Activated gamma-delta T cell treated with Interleukin-2 at 50 U/mL for 16 hours (primary cell): ENCODE results near the gene CACNA1G.

Experiments
- DNase-seq: peaks from one replicate; pipeline ENCODE4 v3.0.0-alpha.2; 2020

The CACNA1G gene

DNA sequence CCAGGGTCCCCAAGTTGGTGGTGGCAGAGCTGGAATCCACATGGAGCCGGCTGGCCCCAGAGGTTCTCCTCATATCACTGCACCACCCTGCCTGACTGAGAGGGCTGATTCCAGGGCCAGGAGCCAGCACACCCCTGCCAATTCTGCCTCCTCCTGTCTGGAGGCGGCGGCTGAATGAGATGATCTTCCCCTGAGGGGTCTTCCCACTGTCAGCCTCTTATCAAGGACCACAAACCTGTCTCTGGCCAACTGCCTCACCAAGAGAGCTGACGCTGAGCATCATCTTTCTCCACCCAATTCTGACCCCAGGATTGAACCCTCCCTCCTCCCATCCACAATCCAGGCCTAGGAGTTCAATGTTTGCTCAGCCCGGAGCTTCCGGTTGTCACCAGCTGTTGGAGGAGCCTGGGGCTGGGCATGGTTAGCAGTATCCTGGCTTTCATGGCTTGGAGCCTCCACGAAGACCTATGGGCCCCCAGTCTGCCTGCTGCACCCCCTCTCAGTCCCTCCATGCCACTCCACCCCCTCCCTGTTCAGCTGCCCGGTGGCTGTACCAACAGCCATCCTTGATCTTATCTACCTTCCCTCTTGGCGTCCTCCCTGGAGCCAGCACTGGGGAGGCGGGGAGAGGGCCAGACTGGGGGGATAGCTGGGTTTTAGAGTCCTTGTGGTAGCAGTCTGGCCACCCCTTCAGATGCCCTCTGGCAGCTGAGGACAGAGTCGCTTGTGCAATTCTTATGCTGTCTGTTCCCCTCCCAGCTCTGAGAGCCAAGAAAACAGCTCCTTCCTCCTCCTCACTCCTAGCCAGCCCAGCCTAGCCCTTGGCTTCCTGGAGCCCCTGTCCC, 99.7 kb downstream of the CACNA1G start:
- DNase-seq = no peak

DNA sequence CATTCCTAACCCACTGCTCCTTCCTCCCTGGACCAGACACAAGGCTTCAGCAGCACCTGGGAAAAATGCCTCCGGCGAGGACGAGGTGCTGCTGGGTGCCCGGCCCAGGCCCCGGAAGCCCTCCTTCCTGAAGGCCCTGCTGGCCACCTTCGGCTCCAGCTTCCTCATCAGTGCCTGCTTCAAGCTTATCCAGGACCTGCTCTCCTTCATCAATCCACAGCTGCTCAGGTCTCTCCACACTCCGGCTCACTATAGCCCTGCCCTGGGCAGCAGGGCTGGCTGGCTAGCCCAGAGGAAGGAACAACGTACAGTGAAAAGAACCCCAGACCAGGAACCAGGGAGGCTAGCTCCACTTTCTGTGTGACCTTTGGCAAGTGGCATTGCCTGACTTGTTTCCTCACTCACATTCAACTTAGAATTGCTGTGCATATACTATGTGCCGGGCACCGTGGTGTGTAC, 100.4 kb downstream of the CACNA1G start:
- no peak for DNase-seq

DNA sequence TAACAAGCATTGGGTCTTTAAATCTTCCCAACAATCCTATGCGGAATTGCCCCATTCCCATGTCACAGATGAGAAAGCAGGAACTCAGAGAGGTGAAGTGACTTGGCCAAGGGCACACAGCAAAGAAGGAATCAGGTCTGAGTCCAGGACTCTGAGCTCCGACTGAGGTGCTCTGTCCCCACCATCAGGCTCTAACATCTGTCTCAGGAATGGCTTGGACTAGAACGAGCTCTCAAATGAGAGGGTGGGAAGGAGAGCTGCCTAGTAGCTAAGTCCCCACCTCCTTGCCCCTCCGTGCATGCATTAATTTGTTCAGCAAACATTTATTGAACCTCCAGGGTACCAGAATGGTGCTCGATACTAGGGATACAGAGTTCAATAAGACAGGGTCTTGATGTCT, 100.8 kb downstream of the CACNA1G start:
- no peak for DNase-seq

DNA sequence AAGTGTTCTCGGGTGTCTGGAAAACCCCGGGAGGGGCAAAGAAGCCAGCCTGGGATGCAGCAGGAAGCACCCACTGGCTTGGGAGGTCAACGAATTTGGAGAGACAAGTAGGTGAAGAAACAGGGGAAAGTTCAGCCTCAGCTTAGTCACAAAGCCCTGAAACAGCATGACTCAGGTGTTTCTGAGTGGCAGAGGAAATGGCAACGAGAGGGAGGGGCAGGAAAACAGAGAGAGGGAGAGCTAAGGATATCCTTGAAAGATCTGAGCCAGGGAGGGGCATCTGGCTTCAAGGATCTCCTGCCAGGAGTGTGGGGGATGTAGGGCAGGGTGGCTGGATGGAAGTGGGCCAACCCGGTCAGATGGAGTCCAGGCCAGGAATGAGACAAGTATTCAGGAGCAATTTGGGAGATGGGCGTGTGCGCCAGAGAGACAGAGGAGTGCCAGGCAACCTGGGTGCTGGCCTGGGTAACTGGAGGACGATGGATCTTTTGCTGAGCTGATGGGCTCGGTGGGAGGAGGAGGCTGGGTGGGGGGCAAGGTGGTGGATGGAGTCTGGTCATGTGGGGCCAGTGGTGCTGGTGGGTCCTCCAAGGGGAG, 101.4 kb downstream of the CACNA1G start:
- DNase-seq = no peak

DNA sequence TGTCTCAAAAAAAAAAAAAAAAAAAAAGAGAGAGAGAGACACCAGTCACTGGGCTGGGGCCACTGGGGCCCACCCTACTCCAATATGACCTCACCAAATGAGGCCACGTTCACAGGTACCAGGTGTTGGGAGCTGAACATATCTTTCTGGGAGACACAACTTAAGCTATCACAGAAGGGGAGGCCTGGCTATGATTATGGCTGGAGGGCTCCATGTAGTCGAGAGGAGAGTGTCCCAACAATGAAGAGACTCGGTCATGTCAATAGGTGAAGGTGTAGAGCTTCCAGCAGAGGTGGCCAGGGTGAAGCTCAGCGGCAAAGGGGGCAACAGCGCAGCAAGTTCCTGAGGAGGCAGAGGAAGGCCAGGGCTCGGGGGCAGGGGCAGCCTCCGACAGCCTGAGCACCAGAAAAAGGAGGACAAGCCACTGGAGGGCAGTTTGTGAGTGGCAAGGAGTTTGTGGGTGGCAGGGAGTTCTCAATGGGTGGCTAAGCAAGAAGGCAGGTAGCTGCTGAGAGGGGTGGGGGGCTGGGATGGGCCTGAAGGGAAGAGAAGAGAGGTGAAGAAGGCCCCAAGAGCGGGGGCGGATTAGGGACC, 102.2 kb downstream of the CACNA1G start:
- no peak for DNase-seq

GRCh38 chr17:50663812-50664374, 103.4 kb downstream of the CACNA1G start:
- DNase-seq = no peak

DNA sequence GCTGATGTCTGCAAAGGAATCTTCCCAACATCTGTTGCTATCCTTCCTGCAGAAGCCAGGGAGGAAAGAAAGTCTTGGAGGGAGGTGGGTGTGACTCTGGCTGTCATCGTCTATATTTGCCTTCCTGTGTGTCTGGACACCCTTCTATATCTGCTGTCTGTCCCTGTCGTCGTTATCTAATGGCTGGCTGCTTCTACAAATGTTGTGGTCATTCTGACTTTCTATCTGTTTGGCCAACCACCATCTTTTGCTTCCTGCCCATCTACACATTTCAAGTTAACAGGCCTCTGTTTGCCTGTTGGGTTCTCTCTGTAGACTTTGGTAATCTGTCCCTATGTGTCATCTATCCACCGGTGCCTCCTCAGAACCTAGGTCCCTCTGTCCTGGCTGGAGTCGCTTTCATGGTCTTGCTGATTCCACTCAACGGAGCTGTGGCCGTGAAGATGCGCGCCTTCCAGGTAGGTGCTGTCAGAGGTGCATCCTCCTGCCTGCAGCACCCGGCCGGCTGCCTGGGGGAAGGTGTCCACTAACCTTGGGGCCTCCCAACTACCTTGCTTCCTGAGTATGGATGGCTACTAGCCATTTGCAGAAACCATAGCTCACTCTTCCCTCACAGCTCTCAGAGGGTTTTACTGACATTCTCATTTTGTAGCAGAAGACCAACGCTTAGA, 104.4 kb downstream of the CACNA1G start:
- no peak for DNase-seq

- DNase-seq = no peak
Measured at GRCh38 chr17:50665838-50666237, 105.3 kb downstream of the CACNA1G start.

DNA sequence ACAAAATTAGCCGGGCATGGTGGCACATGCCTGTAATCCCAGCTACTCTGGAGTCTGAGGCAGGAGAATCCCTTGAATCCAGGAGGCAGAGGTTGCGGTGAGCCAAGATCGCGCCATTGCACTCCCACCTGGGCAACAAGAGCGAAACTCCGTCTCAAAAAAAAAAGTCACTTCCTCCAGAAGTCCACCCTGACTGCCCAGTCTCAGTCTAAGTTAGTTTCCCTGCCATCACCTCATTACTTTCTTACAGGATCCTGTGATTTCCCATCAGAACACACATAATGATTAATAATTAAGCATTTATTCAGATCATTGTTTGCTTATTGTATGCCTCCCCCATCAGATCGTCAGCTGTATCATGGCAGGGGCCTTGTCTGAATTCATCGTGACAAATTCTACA, 105.8 kb downstream of the CACNA1G start:
- no peak for DNase-seq

DNA sequence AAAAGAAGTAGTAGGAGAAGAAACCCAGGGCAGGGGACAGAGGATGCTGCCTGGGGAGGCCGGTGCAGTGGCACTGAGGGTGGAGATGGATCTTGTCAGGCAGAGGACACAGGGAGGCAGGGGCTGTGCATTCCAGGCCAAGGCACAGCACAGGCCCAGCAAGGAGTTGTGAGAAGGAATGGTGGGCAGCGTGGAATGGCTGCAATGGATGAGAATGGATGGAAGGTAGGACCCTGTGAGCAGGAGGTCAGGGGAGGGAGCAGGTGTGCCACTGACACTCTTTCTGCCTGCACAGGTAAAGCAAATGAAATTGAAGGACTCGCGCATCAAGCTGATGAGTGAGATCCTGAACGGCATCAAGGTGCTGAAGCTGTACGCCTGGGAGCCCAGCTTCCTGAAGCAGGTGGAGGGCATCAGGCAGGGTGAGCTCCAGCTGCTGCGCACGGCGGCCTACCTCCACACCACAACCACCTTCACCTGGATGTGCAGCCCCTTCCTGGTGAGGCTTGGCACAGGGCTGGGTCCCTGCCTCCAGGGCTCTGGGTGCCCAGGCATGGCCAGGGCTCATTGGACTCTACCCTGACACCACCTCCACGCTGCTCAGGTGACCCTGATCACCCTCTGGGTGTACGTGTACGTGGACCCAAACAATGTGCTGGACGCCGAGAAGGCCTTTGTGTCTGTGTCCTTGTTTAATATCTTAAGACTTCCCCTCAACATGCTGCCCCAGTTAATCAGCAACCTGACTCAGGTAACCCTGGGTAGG, 106.9 kb downstream of the CACNA1G start:
- DNase-seq = no peak

DNA sequence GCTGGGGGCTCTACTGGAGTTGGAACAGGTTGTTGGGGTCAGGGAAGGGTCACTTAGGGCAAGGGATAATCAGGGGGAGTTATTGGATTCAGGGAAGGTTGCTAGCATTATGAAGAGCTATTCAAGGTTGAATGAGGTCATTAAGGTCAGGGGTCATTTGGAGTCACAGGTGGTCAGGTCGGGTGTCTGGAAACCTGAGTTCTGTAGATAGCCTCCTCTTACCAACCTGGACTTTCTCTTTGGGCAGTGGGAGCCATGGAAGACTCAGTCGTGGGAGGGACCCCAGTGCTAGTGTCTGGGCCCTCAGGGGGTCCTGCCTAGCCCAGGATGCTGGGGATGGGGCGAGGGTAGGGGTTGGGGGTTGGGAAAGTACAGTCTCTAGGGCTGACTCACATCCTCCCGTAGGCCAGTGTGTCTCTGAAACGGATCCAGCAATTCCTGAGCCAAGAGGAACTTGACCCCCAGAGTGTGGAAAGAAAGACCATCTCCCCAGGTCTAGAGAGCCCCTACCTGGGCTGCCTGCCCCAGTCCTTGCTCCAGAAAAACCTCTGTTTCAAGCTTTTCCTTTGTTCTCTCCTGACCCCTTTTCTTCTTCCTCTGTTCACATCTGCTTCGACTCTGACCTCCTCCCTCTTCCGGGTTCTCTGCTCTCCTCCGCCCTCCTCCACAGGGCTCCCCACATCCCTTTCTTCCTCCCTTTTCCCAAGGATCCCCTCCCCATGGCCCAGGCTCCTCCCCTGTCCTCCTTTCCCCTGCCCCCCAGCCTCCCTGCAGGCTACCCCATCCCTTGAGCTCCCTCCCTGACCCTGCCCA, 107.7 kb downstream of the CACNA1G start:
- DNase-seq = no peak

DNA sequence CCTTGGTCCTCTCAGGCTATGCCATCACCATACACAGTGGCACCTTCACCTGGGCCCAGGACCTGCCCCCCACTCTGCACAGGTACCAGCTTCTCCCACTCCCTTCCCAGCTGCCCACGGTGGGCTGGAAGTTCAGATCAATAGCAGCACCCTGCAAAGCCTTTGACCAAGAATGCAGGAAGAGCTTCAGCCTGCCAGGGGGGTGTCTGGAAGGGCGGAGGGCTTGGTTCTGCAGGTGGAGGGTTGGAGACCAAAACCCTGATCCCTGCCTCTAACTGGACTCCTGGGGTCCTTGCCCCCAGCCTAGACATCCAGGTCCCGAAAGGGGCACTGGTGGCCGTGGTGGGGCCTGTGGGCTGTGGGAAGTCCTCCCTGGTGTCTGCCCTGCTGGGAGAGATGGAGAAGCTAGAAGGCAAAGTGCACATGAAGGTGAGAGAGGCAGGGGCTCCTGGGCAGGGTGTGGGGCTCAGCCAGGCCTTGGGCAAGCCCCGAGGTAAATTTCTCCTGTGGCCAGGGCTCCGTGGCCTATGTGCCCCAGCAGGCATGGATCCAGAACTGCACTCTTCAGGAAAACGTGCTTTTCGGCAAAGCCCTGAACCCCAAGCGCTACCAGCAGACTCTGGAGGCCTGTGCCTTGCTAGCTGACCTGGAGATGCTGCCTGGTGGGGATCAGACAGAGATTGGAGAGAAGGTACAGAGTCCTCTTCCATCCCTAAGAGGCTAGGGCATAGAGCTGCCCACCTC, 108.5 kb downstream of the CACNA1G start:
- no peak for DNase-seq

GRCh38 chr17:50672071-50672470, 111.6 kb downstream of the CACNA1G start:
- DNase-seq = no peak

DNA sequence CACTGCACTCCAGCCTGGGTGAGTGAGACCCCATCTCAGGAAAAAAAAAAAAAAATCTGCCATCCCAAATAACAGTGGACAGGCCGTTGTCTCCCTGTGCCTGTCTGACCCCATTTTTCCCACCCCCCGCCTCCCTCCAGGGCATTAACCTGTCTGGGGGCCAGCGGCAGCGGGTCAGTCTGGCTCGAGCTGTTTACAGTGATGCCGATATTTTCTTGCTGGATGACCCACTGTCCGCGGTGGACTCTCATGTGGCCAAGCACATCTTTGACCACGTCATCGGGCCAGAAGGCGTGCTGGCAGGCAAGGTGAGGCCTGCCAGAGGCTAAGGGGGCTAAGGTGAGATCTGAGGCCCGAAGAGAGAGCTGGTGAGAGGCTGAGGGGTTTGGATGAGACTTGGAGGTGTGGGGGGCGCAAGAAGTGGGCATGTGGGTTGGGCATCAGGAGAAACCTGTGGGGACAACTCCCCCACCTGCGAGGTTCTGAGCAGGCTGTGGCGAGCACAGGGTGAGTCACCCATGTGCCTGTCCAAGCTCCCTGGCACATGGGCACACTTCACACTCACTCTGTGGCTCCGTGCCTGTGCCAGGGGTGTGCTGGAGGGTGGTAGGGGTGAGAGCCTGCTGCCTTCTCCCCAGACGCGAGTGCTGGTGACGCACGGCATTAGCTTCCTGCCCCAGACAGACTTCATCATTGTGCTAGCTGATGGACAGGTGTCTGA, 112.5 kb downstream of the CACNA1G start:
- DNase-seq = no peak

DNA sequence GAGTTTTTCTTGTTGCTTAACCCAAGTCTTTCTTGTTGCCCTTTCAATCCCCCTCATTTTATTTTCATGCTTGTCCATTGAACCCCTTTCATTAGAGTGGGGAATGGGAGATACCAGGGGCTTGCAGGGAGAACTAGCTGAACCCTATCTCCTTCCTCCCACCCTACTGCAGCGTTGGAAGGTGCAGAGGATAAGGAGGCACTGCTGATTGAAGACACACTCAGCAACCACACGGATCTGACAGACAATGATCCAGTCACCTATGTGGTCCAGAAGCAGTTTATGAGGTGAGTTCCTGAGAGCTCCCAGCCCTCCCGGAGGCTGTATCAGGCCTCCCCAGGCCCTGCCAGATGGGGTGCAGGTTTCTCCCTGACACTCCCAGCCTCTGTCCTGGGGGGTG, 114.7 kb downstream of the CACNA1G start:
- no peak for DNase-seq

- DNase-seq = no peak
Measured at GRCh38 chr17:50675627-50676026, 115.1 kb downstream of the CACNA1G start.

DNA sequence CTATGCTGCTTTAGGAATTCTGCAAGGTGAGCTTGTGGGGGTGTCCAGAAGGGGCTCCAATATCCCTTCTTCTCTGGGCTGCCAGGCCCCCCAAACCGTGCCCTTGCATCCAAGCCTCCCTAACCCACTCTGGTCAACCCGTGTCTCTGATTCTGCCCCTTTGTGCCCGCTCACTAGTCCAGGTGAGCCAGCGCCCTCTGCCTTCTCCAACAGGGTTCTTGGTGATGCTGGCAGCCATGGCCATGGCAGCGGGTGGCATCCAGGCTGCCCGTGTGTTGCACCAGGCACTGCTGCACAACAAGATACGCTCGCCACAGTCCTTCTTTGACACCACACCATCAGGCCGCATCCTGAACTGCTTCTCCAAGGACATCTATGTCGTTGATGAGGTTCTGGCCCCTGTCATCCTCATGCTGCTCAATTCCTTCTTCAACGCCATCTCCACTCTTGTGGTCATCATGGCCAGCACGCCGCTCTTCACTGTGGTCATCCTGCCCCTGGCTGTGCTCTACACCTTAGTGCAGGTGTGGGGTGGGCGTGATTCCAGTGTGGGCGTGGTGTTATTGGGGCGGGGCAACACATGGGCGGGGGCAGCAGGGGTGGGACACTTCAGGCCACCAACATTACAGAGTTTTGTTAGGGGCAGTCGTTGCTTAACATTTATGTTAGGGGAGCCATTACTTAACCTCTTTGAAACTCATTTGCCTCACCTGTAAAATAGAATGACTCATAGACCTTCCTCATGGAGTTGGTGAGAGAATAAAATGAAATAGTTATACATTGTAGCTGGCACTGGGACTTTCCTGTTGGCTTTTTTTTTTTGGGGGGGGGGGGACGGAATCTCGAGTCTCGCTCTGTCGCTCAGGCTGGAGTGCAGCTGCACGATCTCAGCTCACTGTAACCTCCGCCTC, 115.8 kb downstream of the CACNA1G start:
- no peak for DNase-seq
